SW 1271 (cell line): Measurements from ENCODE around the gene MMP25.
A peak's percentile ranks its signal among the peaks of the same experiment; 100 is the strongest.
"Not testable (repeated sequence)": the region's sequence is repeated elsewhere in the genome, so short reads cannot be mapped to it uniquely, and the experiment has no call there.

Experiments used
- DNase-seq, 2 experiments: peaks; one replicate each; lab custom pipeline; 2025; lab: John Stamatoyannopoulos, UW

Gene MMP25

DNA sequence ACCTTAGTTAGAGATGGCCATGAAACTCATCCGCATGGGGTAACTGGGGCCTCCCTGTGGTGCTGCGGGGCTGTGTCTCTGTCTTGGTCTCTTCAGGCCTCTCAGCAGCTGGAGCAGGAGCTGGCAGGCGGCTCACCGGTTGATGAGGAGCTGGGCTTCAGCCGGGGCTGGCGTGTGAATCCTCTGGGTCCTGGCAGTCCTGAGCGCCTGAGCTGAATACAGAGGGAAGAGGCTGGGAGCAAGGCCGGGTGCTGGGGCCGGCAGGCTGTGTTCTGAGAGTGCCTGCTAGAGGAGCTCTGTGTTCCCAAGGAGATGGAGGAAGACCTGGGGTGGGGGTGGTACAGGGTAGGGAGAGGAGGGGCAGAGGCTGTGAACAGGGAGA lies 9.4 kb downstream of the MMP25 start:
- DNase-seq, result not testable (repeated sequence)

DNA sequence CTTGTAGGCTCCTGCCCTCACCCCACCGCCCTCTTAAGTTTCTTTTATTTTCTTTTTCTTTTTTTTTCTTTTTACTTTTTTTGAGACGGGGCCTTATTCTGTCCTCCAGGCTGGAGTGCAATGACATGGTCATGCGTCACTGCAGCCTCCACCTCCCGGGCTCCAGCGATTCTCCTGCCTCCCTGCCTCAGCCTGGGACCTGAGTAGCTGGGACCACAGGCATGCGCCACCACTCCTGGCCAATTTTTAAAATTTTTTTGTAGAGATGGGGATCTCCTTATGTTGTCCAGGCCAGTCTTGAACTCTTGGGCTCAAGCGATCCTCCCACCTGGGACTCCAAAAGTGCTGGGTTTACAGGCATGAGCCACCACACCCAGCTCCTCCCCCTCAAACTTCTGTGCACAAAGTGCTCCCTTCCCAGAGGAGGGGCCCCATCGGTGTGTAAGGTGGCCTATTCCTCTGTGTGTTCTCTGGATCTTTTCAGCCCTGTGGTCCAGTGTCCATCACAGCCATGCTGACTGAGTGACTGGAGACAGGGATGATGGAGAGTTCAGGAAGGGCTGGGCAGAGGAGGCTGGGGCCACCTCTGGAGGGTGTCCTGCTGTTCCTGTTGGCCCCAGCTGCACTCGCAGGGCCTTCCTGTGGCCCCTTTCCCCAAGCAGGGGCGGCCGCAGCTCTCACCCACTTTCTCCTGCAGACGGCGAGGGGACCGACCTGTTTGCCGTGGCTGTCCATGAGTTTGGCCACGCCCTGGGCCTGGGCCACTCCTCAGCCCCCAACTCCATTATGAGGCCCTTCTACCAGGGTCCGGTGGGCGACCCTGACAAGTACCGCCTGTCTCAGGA lies 10.2 kb downstream of the MMP25 start:
- no peak for DNase-seq

GRCh38 chr16:3057181-3058138 lies 11.1 kb downstream of the MMP25 start:
- DNase-seq, result no peak

GRCh38 chr16:3058139-3059030 lies 12.0 kb downstream of the MMP25 start:
- peak in 1 of 2 experiments; percentile 28 for DNase-seq

GRCh38 chr16:3059041-3059722 lies 12.8 kb downstream of the MMP25 start:
- DNase-seq, result peak; percentile 16 to 41

DNA sequence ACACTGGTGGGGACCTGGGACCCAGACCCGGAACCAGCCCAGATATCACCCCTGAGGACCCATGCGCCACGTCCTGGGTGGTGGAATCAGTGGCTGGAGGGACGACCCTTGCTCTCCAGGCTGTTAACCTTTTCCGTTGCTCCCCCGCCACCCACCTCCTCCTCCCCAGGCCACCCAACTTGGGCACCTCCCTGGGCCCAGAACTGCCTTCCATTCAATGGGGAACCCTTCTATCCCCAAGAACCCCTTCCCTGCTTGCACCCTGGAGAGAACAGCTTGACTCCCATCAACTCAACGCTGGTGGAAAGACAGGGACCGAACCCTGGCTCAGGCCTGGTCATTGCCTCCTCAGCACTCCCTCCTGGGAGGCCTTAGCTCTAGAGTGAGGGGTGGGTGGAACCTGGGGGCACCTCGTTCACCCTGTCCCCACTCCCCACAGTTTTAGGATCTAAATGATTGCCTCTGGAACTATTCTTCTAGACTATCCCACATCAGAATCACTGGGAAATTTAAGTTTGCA lies 13.4 kb downstream of the MMP25 start:
- no peak for DNase-seq

GRCh38 chr16:3060339-3061127 lies 14.2 kb downstream of the MMP25 start:
- DNase-seq, result no peak

DNA sequence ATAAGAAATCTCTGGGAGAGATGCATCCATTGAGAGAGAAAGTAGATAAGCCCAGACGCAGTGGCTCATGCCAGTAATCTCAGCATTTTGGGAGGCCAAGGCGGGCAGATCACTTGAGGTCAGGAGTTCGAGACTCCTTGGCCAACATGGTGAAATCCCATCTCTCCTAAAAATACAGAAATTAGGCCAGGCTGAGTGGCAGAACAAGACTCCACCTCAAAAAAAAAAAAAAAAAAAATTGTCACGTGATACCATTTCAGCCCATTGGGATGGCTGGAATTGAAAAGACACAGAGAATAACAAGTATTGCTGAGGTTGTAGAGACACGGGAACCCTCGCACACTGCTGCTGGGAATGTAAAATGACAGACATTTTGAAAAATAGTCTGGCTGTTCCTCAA lies 16.2 kb downstream of the MMP25 start:
- no peak for DNase-seq

DNA sequence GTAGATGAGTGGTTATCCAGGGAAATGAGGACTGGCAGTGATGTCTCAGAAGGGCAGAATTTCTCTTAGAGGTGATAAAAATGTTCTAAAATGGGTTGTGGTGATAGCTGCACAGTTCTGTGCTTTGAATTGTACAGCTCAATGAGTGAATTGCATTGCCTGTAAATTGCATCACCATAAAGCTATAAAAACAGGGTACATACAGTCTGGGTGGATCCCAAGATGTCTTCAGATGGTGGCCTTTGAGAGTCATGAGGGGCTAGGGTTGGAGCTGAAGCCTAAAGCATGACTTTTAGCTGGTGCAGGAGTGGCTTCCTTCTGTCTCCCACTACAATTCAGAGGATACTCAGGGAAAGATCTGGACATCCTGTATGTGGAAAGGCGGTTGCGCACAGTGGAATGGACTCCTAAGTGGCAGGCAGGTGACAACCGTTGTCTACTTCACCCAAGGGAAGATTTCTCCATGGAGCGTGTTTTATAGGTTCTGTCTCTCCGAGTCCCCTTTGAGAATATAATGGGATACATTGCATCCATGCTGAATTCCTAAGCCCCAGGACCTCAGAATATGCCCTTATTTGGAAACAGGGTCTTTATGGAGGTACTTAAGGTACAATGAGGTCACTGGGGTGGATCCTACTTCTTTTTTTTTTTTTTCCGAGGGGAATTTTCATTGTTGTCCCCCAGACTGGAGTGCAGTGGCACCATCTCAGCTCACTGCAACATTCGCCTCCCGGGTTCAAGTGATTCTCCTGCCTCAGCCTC lies 17.4 kb downstream of the MMP25 start:
- DNase-seq, result no peak

DNA sequence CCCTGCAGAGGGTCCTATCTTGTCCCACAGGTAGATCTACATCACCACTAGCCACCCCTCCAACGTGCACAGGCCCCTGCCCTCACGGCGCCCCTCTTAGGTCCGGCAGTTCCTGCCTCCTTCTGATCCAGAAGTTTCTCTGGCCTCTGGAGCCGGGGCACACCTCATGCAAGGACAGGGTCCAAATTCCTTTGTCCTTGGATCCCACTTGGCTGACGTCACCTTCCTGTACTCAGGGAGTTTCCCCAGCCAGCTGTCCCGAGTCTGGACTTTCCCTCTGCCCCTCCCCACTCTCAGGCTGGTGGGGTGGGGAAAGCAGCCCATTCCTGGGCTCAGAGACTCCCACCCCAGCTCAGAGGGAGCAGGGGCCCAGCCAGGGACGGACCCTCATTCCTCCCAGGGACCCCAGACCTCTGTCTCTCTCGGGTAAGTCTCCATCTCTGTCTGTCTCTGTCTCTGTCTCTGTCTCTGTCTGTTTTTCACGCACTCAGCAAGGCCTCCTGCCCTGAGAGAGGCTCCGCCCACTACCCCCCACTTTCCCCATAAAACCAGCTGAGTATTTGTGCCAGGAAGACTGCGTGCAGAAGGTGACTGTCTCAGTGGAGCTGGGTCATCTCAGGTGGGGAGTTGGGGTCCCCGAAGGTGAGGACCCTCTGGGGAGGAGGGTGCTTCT lies 18.8 kb downstream of the MMP25 start, which contains the start of gene IL32:
Gene IL32, plus strand, starts transcription at position 572 of the 673 bp plus-strand sequence. CDS start 172 bp downstream, outside the sequence.
- peak; percentile 10 to 14 for DNase-seq

DNA sequence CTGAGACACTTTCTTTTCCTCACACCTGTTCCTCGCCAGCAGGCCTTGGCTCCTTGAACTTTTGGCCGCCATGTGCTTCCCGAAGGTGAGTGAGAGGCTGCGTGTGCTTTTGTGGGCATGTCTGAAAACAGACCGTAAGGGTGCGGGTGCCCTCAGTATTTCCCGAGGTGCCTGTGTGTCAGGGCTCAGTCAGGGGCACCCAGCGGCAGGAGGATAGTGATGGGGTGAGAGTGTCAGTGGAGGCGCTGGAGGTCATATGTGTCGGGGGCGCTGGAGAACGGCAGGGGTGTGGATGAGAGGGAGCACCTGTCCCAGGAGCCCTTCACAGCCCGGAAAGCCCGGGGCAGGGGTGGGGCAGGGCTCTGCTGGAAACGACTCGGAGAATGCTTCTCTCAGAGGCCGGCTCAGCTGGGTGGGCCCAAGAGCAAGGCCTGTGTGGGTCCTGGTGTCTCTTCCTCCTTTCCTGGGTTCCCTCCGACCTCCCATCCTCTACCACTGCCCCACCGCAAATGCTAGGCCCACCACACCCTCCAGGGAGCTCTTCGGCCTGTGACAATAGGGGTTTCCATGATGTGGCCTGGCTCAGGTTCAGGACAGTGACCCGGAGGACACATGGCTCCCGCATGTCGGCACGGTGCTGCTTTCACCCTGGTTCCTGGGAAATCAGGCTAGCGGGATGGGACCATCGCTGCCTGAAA lies 19.5 kb downstream of the MMP25 start:
- no peak for DNase-seq

- DNase-seq, result no peak
Observed at GRCh38 chr16:3066440-3066748, 20.0 kb downstream of the MMP25 start.

GRCh38 chr16:3068487-3068886 lies 22.1 kb downstream of the MMP25 start:
- DNase-seq, result no peak

DNA sequence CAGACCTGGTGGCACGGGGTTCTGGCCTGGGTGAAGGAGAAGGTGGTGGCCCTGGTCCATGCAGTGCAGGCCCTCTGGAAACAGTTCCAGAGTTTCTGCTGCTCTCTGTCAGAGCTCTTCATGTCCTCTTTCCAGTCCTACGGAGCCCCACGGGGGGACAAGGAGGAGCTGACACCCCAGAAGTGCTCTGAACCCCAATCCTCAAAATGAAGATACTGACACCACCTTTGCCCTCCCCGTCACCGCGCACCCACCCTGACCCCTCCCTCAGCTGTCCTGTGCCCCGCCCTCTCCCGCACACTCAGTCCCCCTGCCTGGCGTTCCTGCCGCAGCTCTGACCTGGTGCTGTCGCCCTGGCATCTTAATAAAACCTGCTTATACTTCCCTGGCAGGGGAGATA lies 22.8 kb downstream of the MMP25 start:
- not testable (repeated sequence) for DNase-seq

DNA sequence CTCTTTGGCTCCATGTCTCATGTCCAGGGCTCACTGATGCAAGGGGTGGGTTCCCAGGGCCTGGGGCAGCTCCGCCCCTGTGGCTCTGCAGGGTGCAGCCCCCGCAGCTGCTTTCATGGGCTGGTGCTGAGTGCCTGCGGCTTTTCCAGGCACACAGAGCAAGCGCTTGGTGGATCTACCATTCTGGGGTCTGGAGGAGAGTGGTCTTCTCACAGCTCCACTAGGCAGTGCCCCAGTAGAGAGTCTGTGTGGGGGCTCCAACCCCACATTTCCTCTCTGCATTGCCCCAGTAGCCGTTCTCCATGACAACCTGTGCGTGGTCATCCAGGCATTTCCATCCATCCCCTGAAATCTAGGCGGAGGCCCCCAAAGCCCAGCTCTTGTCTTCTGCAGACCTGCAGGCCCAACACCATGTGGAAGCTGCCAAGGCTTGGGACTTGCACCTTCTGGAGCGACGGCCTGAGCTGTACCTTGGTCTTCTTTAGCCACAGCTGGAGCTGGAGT lies 24.3 kb downstream of the MMP25 start:
- DNase-seq, result no peak

DNA sequence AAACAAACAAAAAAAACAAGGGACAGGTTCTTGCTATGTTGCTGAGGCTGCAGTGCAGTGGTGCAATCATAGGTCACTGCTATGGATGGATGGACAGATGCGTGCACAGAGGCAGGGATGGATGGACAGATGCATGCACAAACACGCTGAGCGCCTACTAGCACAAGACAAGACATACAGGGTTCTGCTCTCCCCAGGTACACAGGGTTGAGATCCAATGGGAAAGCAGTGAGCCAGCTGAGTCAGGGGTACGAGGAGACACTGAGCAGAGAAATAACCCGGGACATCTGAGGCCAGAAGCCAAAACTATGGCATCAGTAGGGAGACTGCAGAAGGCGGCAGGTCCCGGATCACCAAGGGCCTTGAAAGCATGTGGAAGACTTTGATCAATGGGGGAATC lies 25.3 kb downstream of the MMP25 start:
- DNase-seq, result no peak

- DNase-seq, result not testable (repeated sequence)
Observed at GRCh38 chr16:3072148-3072547, 25.8 kb downstream of the MMP25 start.
